ENCODE data around the gene NEFH. TPM values are rescaled to one million over a fixed set of nuclear protein-coding genes. Genes with fewer than 3 reads are reported as not detected.
"Not testable (repeated sequence)": the region's sequence is repeated elsewhere in the genome, so short reads cannot be mapped to it uniquely, and the experiment has no call there.

NEFH gene
- total RNA-seq, 1 donor from 2014 or later, result 5.2 TPM

GRCh38 chr22:29435236-29436136 is 44.5 kb upstream of the NEFH start:
- Histone ChIP-seq H3K4me3 (ENCODE audit: low read depth, low read length) (no peak overlapping the region), H3K27me3 (ENCODE audit: control insufficient read depth, insufficient read depth, low read length) (peaks cover 7% of the 10 kb centered on the region), H3K36me3 (ENCODE audit: control insufficient read depth, insufficient read depth, low read length) (no peaks in the 10 kb centered on the region)
- no peak for DNase-seq (ENCODE audit: low read depth)
- TF ChIP-seq CTCF (IDR thresholded peaks at IDR 0.05; ENCODE audit: insufficient read depth, low read length, poor library complexity, severe bottlenecking), result no peak

DNA sequence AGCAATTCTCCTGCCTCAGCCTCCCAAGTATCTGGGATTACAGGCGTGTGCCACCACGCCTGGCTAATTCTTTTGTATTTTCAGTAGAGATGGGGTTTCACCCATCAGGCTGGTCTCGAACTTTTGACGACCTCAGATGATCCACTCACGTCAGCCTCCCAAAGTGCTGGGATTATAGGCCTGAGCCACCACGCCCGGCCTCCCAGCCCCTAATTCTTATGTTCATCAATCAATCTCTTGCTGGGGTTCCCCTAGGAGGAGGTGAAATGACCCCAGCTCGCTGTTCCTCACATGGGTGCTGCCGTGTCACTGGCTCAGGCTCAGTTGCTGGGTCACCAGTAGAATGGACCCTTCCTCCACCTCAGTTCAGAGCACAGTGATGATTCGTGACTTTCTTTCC is 41.7 kb upstream of the NEFH start, which contains the start of gene RFPL1:
Gene RFPL1 (plus strand): TSS at position 301 of the 400 bp plus-strand sequence.
- H3K27me3 ChIP-seq (ENCODE audit: control insufficient read depth, insufficient read depth, low read length); DNase-seq (ENCODE audit: low read depth); H3K36me3 ChIP-seq (ENCODE audit: control insufficient read depth, insufficient read depth, low read length); H3K4me3 ChIP-seq (ENCODE audit: low read depth, low read length): not testable (repeated sequence)

- no peak for DNase-seq (ENCODE audit: low read depth)
- H3K36me3 ChIP-seq (ENCODE audit: control insufficient read depth, insufficient read depth, low read length), result no peaks in the 10 kb centered on the region
- TF ChIP-seq CTCF (IDR thresholded peaks at IDR 0.05; ENCODE audit: insufficient read depth, low read length, poor library complexity, severe bottlenecking), result no peak
- H3K4me3 ChIP-seq (ENCODE audit: low read depth, low read length), result no peak overlapping the region
- H3K27me3 ChIP-seq (ENCODE audit: control insufficient read depth, insufficient read depth, low read length), result no peaks in the 10 kb centered on the region
These were observed 37.0 kb upstream of the NEFH start for GRCh38 chr22:29442976-29443375.

DNA sequence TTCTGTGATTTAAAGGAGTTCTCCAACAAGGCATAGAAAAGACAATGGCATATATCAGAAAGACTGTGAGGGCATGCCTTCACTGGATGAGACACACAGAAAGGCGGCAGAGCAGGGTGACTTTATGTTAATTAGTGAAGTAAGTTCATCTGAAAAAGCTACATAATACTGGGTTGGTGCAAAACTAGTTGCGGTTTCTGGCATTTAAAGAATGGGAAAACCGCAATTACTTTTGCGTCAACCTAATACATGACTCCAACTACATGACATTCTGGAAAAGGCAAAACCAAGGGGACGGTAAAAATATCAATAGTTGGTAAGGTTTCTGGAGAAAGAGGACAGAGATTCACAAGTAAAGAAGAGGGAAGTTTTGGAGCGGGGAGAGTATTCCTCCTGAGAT is 36.6 kb upstream of the NEFH start:
- Histone ChIP-seq H3K27me3 (ENCODE audit: control insufficient read depth, insufficient read depth, low read length) (no peaks in the 10 kb centered on the region), H3K4me3 (ENCODE audit: low read depth, low read length) (no peak overlapping the region), H3K36me3 (ENCODE audit: control insufficient read depth, insufficient read depth, low read length) (no peaks in the 10 kb centered on the region)
- TF ChIP-seq CTCF (IDR thresholded peaks at IDR 0.05; ENCODE audit: insufficient read depth, low read length, poor library complexity, severe bottlenecking), result no peak
- DNase-seq (ENCODE audit: low read depth), result no peak

- H3K27me3 ChIP-seq (ENCODE audit: control insufficient read depth, insufficient read depth, low read length), result no peaks in the 10 kb centered on the region
- DNase-seq (ENCODE audit: low read depth), result no peak
- no peaks in the 10 kb centered on the region for H3K36me3 ChIP-seq (ENCODE audit: control insufficient read depth, insufficient read depth, low read length)
- TF ChIP-seq CTCF (IDR thresholded peaks at IDR 0.05; ENCODE audit: insufficient read depth, low read length, poor library complexity, severe bottlenecking), result no peak
- H3K4me3 ChIP-seq (ENCODE audit: low read depth, low read length), result no peak overlapping the region
These were observed 35.9 kb upstream of the NEFH start for GRCh38 chr22:29443861-29444792.

DNA sequence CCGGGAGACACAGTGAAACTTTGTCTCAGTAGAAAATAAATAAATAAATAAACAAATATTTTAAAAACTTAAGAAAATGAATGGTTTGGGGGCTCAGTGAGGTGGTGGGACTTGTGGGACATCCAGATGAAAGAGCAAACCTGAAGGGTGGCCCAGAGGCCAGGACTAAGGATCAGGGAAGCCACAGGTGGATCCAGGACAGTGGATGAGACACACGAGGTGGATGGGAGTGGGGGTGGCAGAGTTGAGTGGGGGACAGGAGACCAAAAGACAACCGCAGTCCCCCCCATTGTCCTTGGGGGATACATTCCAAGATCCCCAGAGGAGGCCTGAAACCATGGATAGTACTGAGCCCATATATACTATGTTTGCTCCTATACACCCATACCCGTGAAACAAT is 34.5 kb upstream of the NEFH start:
- Histone ChIP-seq H3K4me3 (ENCODE audit: low read depth, low read length) (no peak overlapping the region), H3K36me3 (ENCODE audit: control insufficient read depth, insufficient read depth, low read length) (no peaks in the 10 kb centered on the region), H3K27me3 (ENCODE audit: control insufficient read depth, insufficient read depth, low read length) (no peaks in the 10 kb centered on the region)
- TF ChIP-seq CTCF (IDR thresholded peaks at IDR 0.05; ENCODE audit: insufficient read depth, low read length, poor library complexity, severe bottlenecking), result no peak
- no peak for DNase-seq (ENCODE audit: low read depth)

All from kidney epithelial cell (primary cell).